Measurements from ENCODE around the gene PEPD.
"Not testable (repeated sequence)": the region's sequence is repeated elsewhere in the genome, so short reads cannot be mapped to it uniquely, and the experiment has no call there.

The PEPD gene

GRCh38 chr19:33496038-33496895 lies 25.3 kb downstream of the PEPD start:
- no peak for DNase-seq

GRCh38 chr19:33493401-33494275 lies 28.0 kb downstream of the PEPD start:
- DNase-seq = no peak

GRCh38 chr19:33492951-33493350 lies 28.6 kb downstream of the PEPD start:
- DNase-seq = no peak

GRCh38 chr19:33492090-33492489 lies 29.5 kb downstream of the PEPD start:
- DNase-seq = no peak

- not testable (repeated sequence) for DNase-seq
Measured at GRCh38 chr19:33490596-33490995, 31.0 kb downstream of the PEPD start.

- no peak for DNase-seq
Measured at GRCh38 chr19:33490041-33490451, 31.5 kb downstream of the PEPD start.

- no peak for DNase-seq
Measured at GRCh38 chr19:33488826-33489225, 32.8 kb downstream of the PEPD start.

- DNase-seq = no peak
Measured at GRCh38 chr19:33487901-33488800, 33.4 kb downstream of the PEPD start.

GRCh38 chr19:33486936-33487811 lies 34.4 kb downstream of the PEPD start:
- DNase-seq = no peak

GRCh38 chr19:33486407-33486806 lies 35.2 kb downstream of the PEPD start:
- no peak for DNase-seq

- DNase-seq = no peak
Measured at GRCh38 chr19:33484226-33484774, 37.3 kb downstream of the PEPD start.

GRCh38 chr19:33482476-33482875 lies 39.1 kb downstream of the PEPD start:
- no peak for DNase-seq

- no peak for DNase-seq
Measured at GRCh38 chr19:33481863-33482262, 39.7 kb downstream of the PEPD start.

- not testable (repeated sequence) for DNase-seq
Measured at GRCh38 chr19:33479570-33479969, 42.0 kb downstream of the PEPD start.

GRCh38 chr19:33477781-33478180 lies 43.8 kb downstream of the PEPD start:
- DNase-seq = no peak

- DNase-seq = no peak
Measured at GRCh38 chr19:33476151-33476707, 45.4 kb downstream of the PEPD start.

GRCh38 chr19:33473653-33474305 lies 47.8 kb downstream of the PEPD start:
- DNase-seq = no peak

GRCh38 chr19:33472691-33473652 lies 48.6 kb downstream of the PEPD start:
- no peak for DNase-seq

GRCh38 chr19:33472226-33472625 lies 49.4 kb downstream of the PEPD start:
- DNase-seq = no peak

Data from NCI-H1092 treated with DMSO at 0.1 percent for 48 hours (cell line).